NOMO-1 (cell line): ENCODE data around the gene HSPBP1.
"Not testable (repeated sequence)": the region's sequence is repeated elsewhere in the genome, so short reads cannot be mapped to it uniquely, and the experiment has no call there.

Experiments used
- DNase-seq, 2 experiments: peaks; one replicate each; lab custom pipeline; 2025; ENCODE audit not compliant: unreplicated experiment in 2 of 2; lab: John Stamatoyannopoulos, UW

The HSPBP1 gene

GRCh38 chr19:55279770-55280643, at the start of gene HSPBP1:
HSPBP1 (minus strand) TSS chr19:55280110; CDS start chr19:55279608, 502 bp downstream.
- DNase-seq = peak; percentile 95 to 97

- not testable (repeated sequence) for DNase-seq
Measured at GRCh38 chr19:55328774-55329318, 48.9 kb upstream of the HSPBP1 start.

GRCh38 chr19:55325172-55325571, 45.3 kb upstream of the HSPBP1 start, which contains the start of gene TMEM150B:
TMEM150B (minus strand) TSS chr19:55325341; CDS start chr19:55321036, 4,305 bp downstream.
- DNase-seq = peak; percentile 32 to 37

- no peak for DNase-seq
Measured at GRCh38 chr19:55324662-55325061, 44.8 kb upstream of the HSPBP1 start.

- no peak for DNase-seq
Measured at GRCh38 chr19:55322204-55322885, 42.4 kb upstream of the HSPBP1 start.

GRCh38 chr19:55321466-55322137, 41.7 kb upstream of the HSPBP1 start:
- DNase-seq = no peak

- no peak for DNase-seq
Measured at GRCh38 chr19:55320844-55321419, 41.0 kb upstream of the HSPBP1 start.

- no peak for DNase-seq
Measured at GRCh38 chr19:55319785-55320184, 39.9 kb upstream of the HSPBP1 start.

GRCh38 chr19:55316646-55317045, 36.7 kb upstream of the HSPBP1 start:
- DNase-seq = no peak

GRCh38 chr19:55315956-55316525, 36.1 kb upstream of the HSPBP1 start:
- no peak for DNase-seq

GRCh38 chr19:55314396-55314795, 34.5 kb upstream of the HSPBP1 start:
- DNase-seq = no peak

- DNase-seq = no peak
Measured at GRCh38 chr19:55312621-55313512, 33.0 kb upstream of the HSPBP1 start.

- no peak for DNase-seq
Measured at GRCh38 chr19:55311797-55312196, 31.9 kb upstream of the HSPBP1 start.

- DNase-seq = no peak
Measured at GRCh38 chr19:55311397-55311796, 31.5 kb upstream of the HSPBP1 start.

GRCh38 chr19:55310498-55310897, 30.6 kb upstream of the HSPBP1 start:
- DNase-seq = no peak

- no peak for DNase-seq
Measured at GRCh38 chr19:55309448-55309847, 29.5 kb upstream of the HSPBP1 start.

- no peak for DNase-seq
Measured at GRCh38 chr19:55308281-55308680, 28.4 kb upstream of the HSPBP1 start.

- DNase-seq = no peak
Measured at GRCh38 chr19:55306712-55307111, 26.8 kb upstream of the HSPBP1 start.

- DNase-seq = no peak
Measured at GRCh38 chr19:55305983-55306562, 26.2 kb upstream of the HSPBP1 start.
